Left lung (tissue), 10 donors: ENCODE measurements around the gene VEGFA. TPM values are rescaled to one million over a fixed set of nuclear protein-coding genes. Genes with fewer than 3 reads are reported as not detected.

Experiments used
- ATAC-seq: fragments of 200-7000 bp; cut with Tn5 transposase; one replicate; pipeline ENCODE4 v1.9.1; 2020; ENCODE audit warnings: moderate library complexity
- DNase-seq, 4 donors: peaks; one replicate each; pipeline ENCODE4 v3.0.0-alpha.2; 2013 to 2020
- H3K27ac ChIP-seq, 2 donors: fragments of 200-600 bp; sonication (generic) in 1 of 2; one replicate each; pipeline versions ENCODE4 v1.5.0 to v1.8.0; 2020 to 2021
- H3K27me3 ChIP-seq, 2 donors: fragments of 200-600 bp; sonication (generic) in 1 of 2; one replicate each; pipeline versions ENCODE4 v1.5.0 to v1.8.0; 2020 to 2021
- H3K36me3 ChIP-seq, 2 donors: fragments of 200-600 bp; sonication (generic) in 1 of 2; one replicate each; pipeline versions ENCODE4 v1.5.0 to v1.8.0; 2020 to 2021
- H3K4me1 ChIP-seq, 2 donors: fragments of 200-600 bp; one replicate each; pipeline ENCODE4 v1.8.0; 2021
- H3K4me3 ChIP-seq, 2 donors: fragments of 200-600 bp; sonication (generic) in 1 of 2; one replicate each; pipeline versions ENCODE4 v1.5.0 to v1.8.0; 2020 to 2021; ENCODE audit warnings: mild to moderate bottlenecking in 1 of 2
- H3K9me3 ChIP-seq, 2 donors: fragments of 200-600 bp; sonication (generic) in 1 of 2; one replicate each; pipeline versions ENCODE4 v1.5.0 to v1.8.0; 2020 to 2021
- intact Hi-C, 2 donors: fragments of 100-400 bp; cut with DNase I; formaldehyde crosslinking; loops; one replicate each; pipeline versions ENCODE4 v1.11.2 to v1.14.2; 2022
- polyA plus RNA-seq, 6 donors: library from polyadenylated mRNA; unstranded; fragments of 120-200 nt; gene quantifications; one replicate each; pipeline ENCODE4 v1.2.1, GENCODE V29; 2013; ENCODE audit not compliant: insufficient read length in 6 of 6
- total RNA-seq, 2 donors: library from RNA; stranded (reverse); fragmentation: NEBNext Ultra II Directional; extraction: Animal tissue kit (Norgen Biotek cat#: 25700); gene quantifications; one replicate each; pipeline ENCODE4 v1.2.1, GENCODE V29; 2021
- TF ChIP-seq, protein P1 (sequence below), 2 donors: fragments of 200-600 bp; sonication (generic) in 1 of 2; IDR thresholded peaks; one replicate each; pipeline versions ENCODE4 v1.5.0 to v1.8.0; 2021; ENCODE audit warnings: antibody characterized with exemption in 2 of 2
- donor health status: DM: no; HTN: yes; CAD: no.
- donor health status: DM: no; HTN: no; CAD: no.

Gene VEGFA
- total and polyA plus RNA-seq, 8 donors, result 147 to 349 (median 288) TPM

DNA sequence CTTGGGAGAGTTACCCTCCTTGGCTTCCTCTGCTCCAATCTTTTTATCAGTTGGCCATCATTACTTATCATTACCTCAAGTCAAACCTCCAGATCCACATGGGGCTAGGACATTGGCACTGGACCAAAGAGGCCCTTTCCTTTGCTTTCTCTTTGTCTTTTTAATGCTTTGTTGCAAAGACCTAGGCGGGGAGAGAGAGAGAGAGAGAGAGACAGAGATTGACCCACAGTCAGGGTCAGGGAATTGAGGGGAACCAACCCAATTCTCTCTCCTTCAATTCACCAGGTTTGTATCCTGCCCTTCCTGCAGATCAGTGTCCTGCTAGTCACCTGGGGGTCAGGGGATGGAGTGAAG, 3.5 kb upstream of the VEGFA start:
- Histone ChIP-seq H3K27me3 (no peaks in the 10 kb centered on the region), H3K9me3 (no peaks in the 10 kb centered on the region), H3K27ac (no peak overlapping the region), H3K36me3 (no peaks in the 10 kb centered on the region), H3K4me1 (peaks cover 0 to 12% of the 10 kb centered on the region in 2 donors), H3K4me3 (no peak overlapping the region)
- TF ChIP-seq, protein P1, sequence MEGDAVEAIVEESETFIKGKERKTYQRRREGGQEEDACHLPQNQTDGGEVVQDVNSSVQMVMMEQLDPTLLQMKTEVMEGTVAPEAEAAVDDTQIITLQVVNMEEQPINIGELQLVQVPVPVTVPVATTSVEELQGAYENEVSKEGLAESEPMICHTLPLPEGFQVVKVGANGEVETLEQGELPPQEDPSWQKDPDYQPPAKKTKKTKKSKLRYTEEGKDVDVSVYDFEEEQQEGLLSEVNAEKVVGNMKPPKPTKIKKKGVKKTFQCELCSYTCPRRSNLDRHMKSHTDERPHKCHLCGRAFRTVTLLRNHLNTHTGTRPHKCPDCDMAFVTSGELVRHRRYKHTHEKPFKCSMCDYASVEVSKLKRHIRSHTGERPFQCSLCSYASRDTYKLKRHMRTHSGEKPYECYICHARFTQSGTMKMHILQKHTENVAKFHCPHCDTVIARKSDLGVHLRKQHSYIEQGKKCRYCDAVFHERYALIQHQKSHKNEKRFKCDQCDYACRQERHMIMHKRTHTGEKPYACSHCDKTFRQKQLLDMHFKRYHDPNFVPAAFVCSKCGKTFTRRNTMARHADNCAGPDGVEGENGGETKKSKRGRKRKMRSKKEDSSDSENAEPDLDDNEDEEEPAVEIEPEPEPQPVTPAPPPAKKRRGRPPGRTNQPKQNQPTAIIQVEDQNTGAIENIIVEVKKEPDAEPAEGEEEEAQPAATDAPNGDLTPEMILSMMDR (IDR thresholded peaks at IDR 0.05), result no peak
- intact Hi-C loops, result no loop called here
- DNase-seq (no peak), ATAC-seq (no peak)

DNA sequence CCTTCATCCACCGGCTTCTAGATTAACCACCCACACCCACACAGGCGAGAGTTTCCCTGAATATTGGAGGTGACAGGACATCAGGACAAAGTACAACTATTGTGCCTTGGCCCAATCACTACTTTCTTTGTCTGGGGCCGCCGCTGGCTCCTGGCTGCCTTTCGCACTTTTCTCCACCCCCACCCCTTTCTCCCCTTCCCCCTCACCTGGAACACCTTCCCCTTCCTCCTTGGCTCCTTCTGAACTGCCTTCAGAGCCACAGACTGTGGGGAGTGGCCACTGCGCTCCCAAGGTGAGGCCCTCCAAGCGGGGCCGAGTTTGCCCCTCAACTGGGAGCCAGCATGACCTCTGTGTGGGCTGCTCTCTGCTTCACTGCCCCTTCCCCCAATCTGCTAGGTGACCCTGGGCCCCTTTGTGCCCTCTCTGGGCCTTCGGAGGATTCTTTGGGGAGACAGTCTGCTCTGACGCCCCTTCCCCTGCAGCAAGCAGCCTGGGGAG, 3.0 kb upstream of the VEGFA start:
- ATAC-seq, result no peak
- Histone ChIP-seq H3K36me3 (no peaks in the 10 kb centered on the region), H3K4me3 (no peak overlapping the region), H3K27me3 (no peaks in the 10 kb centered on the region), H3K9me3 (no peaks in the 10 kb centered on the region), H3K4me1 (peaks cover 0 to 15% of the 10 kb centered on the region in 2 donors), H3K27ac (no peak overlapping the region)
- intact Hi-C loops, result no loop called here
- TF ChIP-seq, protein P1 (IDR thresholded peaks at IDR 0.05), result no peak
- no peak for DNase-seq

DNA sequence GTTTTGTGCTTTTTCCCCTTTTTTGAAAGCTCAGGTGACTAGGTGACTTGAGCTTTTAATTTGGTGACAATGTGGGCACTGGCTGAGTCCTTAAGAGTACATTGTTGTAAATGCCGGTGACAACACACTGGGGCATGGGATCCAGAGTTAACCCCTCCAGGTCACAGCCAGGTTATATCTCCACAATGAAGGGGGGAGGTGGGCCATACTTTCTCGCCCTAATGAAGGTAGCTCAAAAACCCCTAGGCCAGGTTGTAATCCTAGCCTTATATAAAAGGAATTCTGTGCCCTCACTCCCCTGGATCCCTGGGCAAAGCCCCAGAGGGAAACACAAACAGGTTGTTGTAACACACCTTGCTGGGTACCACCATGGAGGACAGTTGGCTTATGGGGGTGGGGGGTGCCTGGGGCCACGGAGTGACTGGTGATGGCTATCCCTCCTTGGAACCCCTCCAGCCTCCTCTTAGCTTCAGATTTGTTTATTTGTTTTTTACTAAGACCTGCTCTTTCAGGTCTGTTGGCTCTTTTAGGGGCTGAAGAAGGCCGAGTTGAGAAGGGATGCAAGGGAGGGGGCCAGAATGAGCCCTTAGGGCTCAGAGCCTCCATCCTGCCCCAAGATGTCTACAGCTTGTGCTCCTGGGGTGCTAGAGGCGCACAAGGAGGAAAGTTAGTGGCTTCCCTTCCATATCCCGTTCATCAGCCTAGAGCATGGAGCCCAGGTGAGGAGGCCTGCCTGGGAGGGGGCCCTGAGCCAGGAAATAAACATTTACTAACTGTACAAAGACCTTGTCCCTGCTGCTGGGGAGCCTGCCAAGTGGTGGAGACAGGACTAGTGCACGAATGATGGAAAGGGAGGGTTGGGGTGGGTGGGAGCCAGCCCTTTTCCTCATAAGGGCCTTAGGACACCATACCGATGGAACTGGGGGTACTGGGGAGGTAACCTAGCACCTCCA, 2.2 kb upstream of the VEGFA start:
- H3K27ac ChIP-seq, result peak overlapping the region in 1 of 2 donors; percentile 33
- no peak for ATAC-seq

DNA sequence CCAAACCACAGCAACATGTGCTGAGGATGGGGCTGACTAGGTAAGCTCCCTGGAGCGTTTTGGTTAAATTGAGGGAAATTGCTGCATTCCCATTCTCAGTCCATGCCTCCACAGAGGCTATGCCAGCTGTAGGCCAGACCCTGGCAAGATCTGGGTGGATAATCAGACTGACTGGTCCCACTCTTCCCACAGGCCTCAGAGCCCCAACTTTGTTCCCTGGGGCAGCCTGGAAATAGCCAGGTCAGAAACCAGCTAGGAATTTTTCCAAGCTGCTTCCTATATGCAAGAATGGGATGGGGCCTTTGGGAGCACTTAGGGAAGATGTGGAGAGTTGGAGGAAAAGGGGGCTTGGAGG, 1.5 kb upstream of the VEGFA start:
- TF ChIP-seq, protein P1 (IDR thresholded peaks at IDR 0.05), result no peak
- intact Hi-C loops, result loop anchor here in 1 of 2 donors (2.0 kb wide), 1 partner anchor 308 kb away; no protein-coding TSS in a partner anchor
- no peak for DNase-seq
- no peaks in the 10 kb centered on the region for H3K36me3 ChIP-seq
- H3K4me1 ChIP-seq, result peaks cover 5 to 30% of the 10 kb centered on the region in 2 donors
- no peak overlapping the region for H3K4me3 ChIP-seq
- no peak for ATAC-seq
- peak overlapping the region in 1 of 2 donors; percentile 33 for H3K27ac ChIP-seq
- H3K9me3 ChIP-seq, result no peaks in the 10 kb centered on the region
- no peaks in the 10 kb centered on the region for H3K27me3 ChIP-seq

More for the DNA sequence above, 2.2 kb upstream of the VEGFA start:
- Histone ChIP-seq H3K4me1 (peaks cover 0 to 24% of the 10 kb centered on the region in 2 donors), H3K9me3 (no peaks in the 10 kb centered on the region), H3K4me3 (no peak overlapping the region), H3K27me3 (no peaks in the 10 kb centered on the region), H3K36me3 (no peaks in the 10 kb centered on the region)
- no peak for DNase-seq
- intact Hi-C loops, result loop anchor here in 1 of 2 donors (2.0 kb wide), 1 partner anchor 309 kb away; no protein-coding TSS in a partner anchor
- TF ChIP-seq, protein P1 (IDR thresholded peaks at IDR 0.05), result no peak

DNA sequence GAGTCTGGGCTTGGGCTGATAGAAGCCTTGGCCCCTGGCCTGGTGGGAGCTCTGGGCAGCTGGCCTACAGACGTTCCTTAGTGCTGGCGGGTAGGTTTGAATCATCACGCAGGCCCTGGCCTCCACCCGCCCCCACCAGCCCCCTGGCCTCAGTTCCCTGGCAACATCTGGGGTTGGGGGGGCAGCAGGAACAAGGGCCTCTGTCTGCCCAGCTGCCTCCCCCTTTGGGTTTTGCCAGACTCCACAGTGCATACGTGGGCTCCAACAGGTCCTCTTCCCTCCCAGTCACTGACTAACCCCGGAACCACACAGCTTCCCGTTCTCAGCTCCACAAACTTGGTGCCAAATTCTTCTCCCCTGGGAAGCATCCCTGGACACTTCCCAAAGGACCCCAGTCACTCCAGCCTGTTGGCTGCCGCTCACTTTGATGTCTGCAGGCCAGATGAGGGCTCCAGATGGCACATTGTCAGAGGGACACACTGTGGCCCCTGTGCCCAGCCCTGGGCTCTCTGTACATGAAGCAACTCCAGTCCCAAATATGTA, 957 bp upstream of the VEGFA start:
- no peaks in the 10 kb centered on the region for H3K27me3 ChIP-seq
- peak overlapping the region; percentile 33 to 92 for H3K27ac ChIP-seq
- TF ChIP-seq, protein P1 (IDR thresholded peaks at IDR 0.05), result no peak
- peak in 2 of 4 donors; percentile 64 to 81 for DNase-seq
- intact Hi-C loops, result loop anchor here in 1 of 2 donors (2.0 kb wide), 1 partner anchor 308 kb away; no protein-coding TSS in a partner anchor
- peak overlapping the region in 1 of 2 donors; percentile 93 for H3K4me3 ChIP-seq
- no peak for ATAC-seq
- no peaks in the 10 kb centered on the region for H3K9me3 ChIP-seq
- H3K36me3 ChIP-seq, result no peaks in the 10 kb centered on the region
- H3K4me1 ChIP-seq, result peaks cover 10 to 36% of the 10 kb centered on the region in 2 donors
